Esophagus muscularis mucosa (tissue), 4 donors: ENCODE measurements around the gene RRBP1.

ENCODE experiments used
- CTCF ChIP-seq, 3 experiments: fragments of 200-600 bp in 2 of 3; fragments of 450-650 bp in 1 of 3; sonication (generic) in 2 of 3; IDR thresholded peaks; one replicate each; pipeline ENCODE4 v1.5.1; 2017 to 2019; ENCODE audit warnings: antibody characterized with exemption in 3 of 3, mild to moderate bottlenecking in 2 of 3, moderate library complexity in 1 of 3
- EP300 ChIP-seq: sonication (generic); formaldehyde crosslinking; IDR thresholded peaks from one replicate; pipeline ENCODE4 v1.6.1; 2017; ENCODE audit warnings: antibody characterized with exemption
- POLR2A ChIP-seq: fragments of 450-650 bp; IDR thresholded peaks from one replicate; pipeline ENCODE4 v1.6.1; 2017; ENCODE audit warnings: antibody characterized with exemption, moderate library complexity, mild to moderate bottlenecking, low read depth
- POLR2AphosphoS5 ChIP-seq, 2 donors: sonication (generic); formaldehyde crosslinking; IDR thresholded peaks; one replicate each; pipeline ENCODE4 v1.6.1; 2017; ENCODE audit warnings: antibody characterized with exemption in 2 of 2

DNA sequence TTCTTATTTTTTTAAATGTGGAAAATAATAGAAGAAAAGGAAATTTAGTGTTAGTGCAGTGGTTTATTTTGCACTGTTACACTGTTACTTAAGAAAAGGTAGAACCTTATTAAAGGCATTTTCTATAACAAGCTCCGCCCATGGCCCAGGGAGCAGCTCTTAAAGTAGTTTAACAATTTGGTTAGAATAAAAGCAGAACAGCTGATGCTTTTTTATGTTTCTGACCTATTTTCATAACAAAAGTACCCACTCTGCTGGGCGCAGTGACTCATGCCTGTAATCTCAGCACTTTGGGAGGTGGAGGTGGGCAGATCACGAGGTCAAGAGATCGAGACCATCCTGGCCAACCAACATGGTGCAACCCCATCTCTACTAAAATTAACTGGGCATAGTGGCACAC is 79.5 kb downstream of the RRBP1 start:
- TF ChIP-seq CTCF (IDR thresholded peaks at IDR 0.05): no peak
- TF ChIP-seq EP300: no peak
- no peak for TF ChIP-seq POLR2A
- peak in 1 of 2 donors; percentile 20 for TF ChIP-seq POLR2AphosphoS5 (IDR thresholded peaks at IDR 0.05)
